CD14-positive monocyte (primary cell): Measurements from ENCODE around the gene RNF227. TPM values are rescaled to one million over a fixed set of nuclear protein-coding genes. Genes with fewer than 3 reads are reported as not detected.
A peak's percentile ranks its signal among the peaks of the same experiment; 100 is the strongest.

Experiments used
- DNase-seq, 3 donors: peaks; one replicate each; pipeline ENCODE4 v3.0.0-alpha.2; 2011 to 2022
- H2AFZ ChIP-seq: 2 replicates; pipeline ENCODE4 v1.6.0; 2012; ENCODE audit warnings: mild to moderate bottlenecking, low read depth, low read length, inconsistent platforms; ENCODE audit not compliant: insufficient read depth, poor library complexity, severe bottlenecking
- H3K27ac ChIP-seq, 2 donors: 1 replicate in 1 of 2; 2 replicates in 1 of 2; pipeline ENCODE4 v1.5.1; 2012 to 2013; ENCODE audit warnings: low read length in 2 of 2, control low read depth in 1 of 2, inconsistent platforms in 1 of 2, low read depth in 1 of 2, mild to moderate bottlenecking in 1 of 2
- H3K27me3 ChIP-seq, 2 donors: one replicate each; pipeline versions ENCODE4 v1.6.0 to v1.6.1; 2011 to 2013; ENCODE audit warnings: low read length in 2 of 2; ENCODE audit not compliant: control insufficient read depth in 2 of 2, insufficient read depth in 2 of 2
- H3K36me3 ChIP-seq, 2 donors: replicated peaks in 1 of 2; 1 replicate in 1 of 2; 2 replicates in 1 of 2; pipeline versions ENCODE4 v1.5.1 to v1.6.1; 2012 to 2013; ENCODE audit warnings: low read length in 2 of 2, control low read depth in 1 of 2, inconsistent platforms in 1 of 2, mild to moderate bottlenecking in 1 of 2; ENCODE audit not compliant: insufficient read depth in 2 of 2, control insufficient read depth in 1 of 2
- H3K4me1 ChIP-seq, 2 donors: 1 replicate in 1 of 2; 2 replicates in 1 of 2; pipeline versions ENCODE4 v1.5.1 to v1.6.1; 2012 to 2013; ENCODE audit warnings: low read length in 2 of 2, control low read depth in 1 of 2, inconsistent platforms in 1 of 2, mild to moderate bottlenecking in 1 of 2, moderate library complexity in 1 of 2; ENCODE audit not compliant: insufficient read depth in 2 of 2, control insufficient read depth in 1 of 2
- H3K4me2 ChIP-seq: replicated peaks from 2 replicates; pipeline ENCODE3; 2012; ENCODE audit warnings: low read length, moderate library complexity, mild to moderate bottlenecking; ENCODE audit not compliant: poor library complexity, severe bottlenecking; ENCODE audit errors: extremely low read depth
- H3K4me3 ChIP-seq, 3 experiments: fragments of 200-600 bp in 1 of 3; sonication (generic) in 1 of 3; replicated peaks in 1 of 3; 1 replicate in 2 of 3; 2 replicates in 1 of 3; pipeline ENCODE4 v1.5.1; 2011 to 2013; ENCODE audit warnings: low read length in 3 of 3, mild to moderate bottlenecking in 3 of 3, control low read depth in 2 of 3, low read depth in 2 of 3, inconsistent platforms in 1 of 3, moderate library complexity in 1 of 3
- H3K79me2 ChIP-seq: 2 replicates; pipeline ENCODE4 v1.6.0; 2012; ENCODE audit warnings: mild to moderate bottlenecking, control low read depth, inconsistent platforms, low read length, moderate library complexity; ENCODE audit not compliant: insufficient read depth
- H3K9ac ChIP-seq: 2 replicates; pipeline ENCODE4 v1.6.0; 2017; ENCODE audit warnings: low read length, mild to moderate bottlenecking; ENCODE audit not compliant: insufficient read depth, poor library complexity, severe bottlenecking
- H3K9me3 ChIP-seq, 2 donors: replicated peaks in 1 of 2; 1 replicate in 1 of 2; 2 replicates in 1 of 2; pipeline versions ENCODE4 v1.5.1 to v1.6.1; 2012 to 2013; ENCODE audit warnings: low read length in 2 of 2, control low read depth in 1 of 2; ENCODE audit not compliant: control insufficient read depth in 1 of 2, insufficient read depth in 1 of 2
- H4K20me1 ChIP-seq: 2 replicates; pipeline ENCODE4 v1.6.0; 2012; ENCODE audit warnings: mild to moderate bottlenecking, low read length, control low read depth, moderate library complexity; ENCODE audit not compliant: insufficient read depth
- H3K27ac Mint-ChIP-seq, 7 donors: one replicate each; pipeline ENCODE4 v1.8.0; 2020; ENCODE audit warnings: mild to moderate bottlenecking in 7 of 7, mixed read lengths in 7 of 7, moderate library complexity in 6 of 7, inconsistent platforms in 2 of 7
- H3K27me3 Mint-ChIP-seq, 3 donors: one replicate each; pipeline ENCODE4 v1.8.0; 2021 to 2022; ENCODE audit warnings: low read depth in 3 of 3, mild to moderate bottlenecking in 3 of 3, mixed read lengths in 3 of 3, moderate library complexity in 3 of 3, inconsistent platforms in 1 of 3
- H3K36me3 Mint-ChIP-seq, 2 donors: one replicate each; pipeline ENCODE4 v1.8.0; 2020; ENCODE audit warnings: mixed read lengths in 2 of 2, inconsistent platforms in 1 of 2, mild to moderate bottlenecking in 1 of 2
- H3K4me1 Mint-ChIP-seq: one replicate; pipeline ENCODE4 v1.8.0; 2020; ENCODE audit warnings: mild to moderate bottlenecking, mixed read lengths
- H3K4me3 Mint-ChIP-seq, 2 donors: one replicate each; pipeline ENCODE4 v1.8.0; 2020; ENCODE audit warnings: mild to moderate bottlenecking in 2 of 2, mixed read lengths in 2 of 2, moderate library complexity in 1 of 2
- H3K9me3 Mint-ChIP-seq, 7 donors: one replicate each; pipeline ENCODE4 v1.8.0; 2020 to 2022; ENCODE audit warnings: mixed read lengths in 7 of 7, mild to moderate bottlenecking in 6 of 7, moderate library complexity in 6 of 7, inconsistent platforms in 2 of 7
- CTCF ChIP-seq: fragments of 200-600 bp; IDR thresholded peaks from one replicate; pipeline ENCODE4 v1.8.0; 2022; ENCODE audit warnings: antibody characterized with exemption, mild to moderate bottlenecking
- WGBS: methylation state at CpG from one replicate; pipeline ENCODE4 v1.1.5; 2013; ENCODE audit warnings: missing lambda C conversion rate; ENCODE audit not compliant: insufficient coverage; 5-methylcytosine and 5-hydroxymethylcytosine counted together
- intact Hi-C, 2 donors: fragments of 100-400 bp; cut with micrococcal nuclease; formaldehyde crosslinking; loops; one replicate each; pipeline versions ENCODE4 v1.15.0 to v1.15.1; 2023
- polyA plus RNA-seq, 3 donors: library from polyadenylated mRNA; depleted of rRNA in 1 of 3; unstranded in 2 of 3; stranded (reverse) in 1 of 3; fragments of 300-500 nt in 2 of 3; fragments of >200 nt in 1 of 3; fragmentation: Illumina TruSeq in 2 of 3; gene quantifications; 1 replicate in 2 of 3; 2 replicates in 1 of 3; pipeline ENCODE4 v1.2.3, GENCODE V29; 2012 to 2021

The RNF227 gene
- polyA plus RNA-seq, 3 donors, result 0.59 to 6.7 (median 1.3) TPM

- Histone ChIP-seq H2AFZ (peak overlapping the region; percentile 85), H3K36me3 (peaks cover 3 to 7% of the 10 kb centered on the region in 2 donors), H3K4me1 (peaks cover 23 to 32% of the 10 kb centered on the region in 2 donors), H3K4me2 (no peak overlapping the region), H3K9me3 (no peaks in the 10 kb centered on the region), H3K27me3 (no peaks in the 10 kb centered on the region), H3K9ac (no peak overlapping the region), H3K27ac (peak overlapping the region; percentile 81 to 87), H3K4me3 (peak overlapping the region in 1 of 3 experiments; percentile 66), H4K20me1 (peaks cover 6% of the 10 kb centered on the region), H3K79me2 (peaks cover 9% of the 10 kb centered on the region)
- H3K36me3 Mint-ChIP-seq, result peaks cover 2 to 4% of the 10 kb centered on the region in 2 donors
- peaks cover 0 to 2% (median 1%) of the 10 kb centered on the region in 3 donors for H3K27me3 Mint-ChIP-seq
- 92% methylated on average over 2 of the region's 2 CpGs for WGBS
- peak overlapping the region; percentile 47 to 51 for H3K4me3 Mint-ChIP-seq
- DNase-seq, result no peak
- intact Hi-C loops, result no loop called here
- H3K27ac Mint-ChIP-seq, result peak overlapping the region in 6 of 7 donors; percentile 53 to 83 (median 80)
- H3K4me1 Mint-ChIP-seq, result peaks cover 32% of the 10 kb centered on the region
- no peak for TF ChIP-seq CTCF
- no peaks in the 10 kb centered on the region for H3K9me3 Mint-ChIP-seq
These were observed 719 bp upstream of the RNF227 start for GRCh38 chr17:7916808-7917207.

GRCh38 chr17:7916385-7916682 is 245 bp upstream of the RNF227 start:
- peak overlapping the region; percentile 81 to 87 for H3K27ac ChIP-seq
- peaks cover 23 to 32% of the 10 kb centered on the region in 2 donors for H3K4me1 ChIP-seq
- peak overlapping the region; percentile 64 for H3K9ac ChIP-seq
- H3K36me3 Mint-ChIP-seq, result peaks cover 6 to 8% of the 10 kb centered on the region in 2 donors
- no peak for DNase-seq
- peaks cover 0 to 2% (median 1%) of the 10 kb centered on the region in 3 donors for H3K27me3 Mint-ChIP-seq
- H3K4me3 Mint-ChIP-seq, result peak overlapping the region; percentile 47 to 51
- intact Hi-C loops, result no loop called here
- 72% methylated on average over 12 of the region's 15 CpGs for WGBS
- peak overlapping the region in 2 of 3 experiments; percentile 34 to 66 for H3K4me3 ChIP-seq
- peaks cover 6% of the 10 kb centered on the region for H4K20me1 ChIP-seq
- no peak for TF ChIP-seq CTCF
- H3K79me2 ChIP-seq, result peaks cover 9% of the 10 kb centered on the region
- no peaks in the 10 kb centered on the region for H3K9me3 ChIP-seq
- peaks cover 35% of the 10 kb centered on the region for H3K4me1 Mint-ChIP-seq
- peak overlapping the region; percentile 77 for H3K4me2 ChIP-seq
- peak overlapping the region; percentile 62 to 83 (median 78) for H3K27ac Mint-ChIP-seq
- no peaks in the 10 kb centered on the region for H3K9me3 Mint-ChIP-seq
- H2AFZ ChIP-seq, result peak overlapping the region; percentile 85
- H3K36me3 ChIP-seq, result peaks cover 8 to 12% of the 10 kb centered on the region in 2 donors
- no peaks in the 10 kb centered on the region for H3K27me3 ChIP-seq
